T-helper 1 cell treated with Interleukin-12 subunit alpha and Interleukin-12 subunit beta and Interleukin-4 antibody, amounts not matched to agents 30 μg/mL and 1 μg/mL, for 36 hours (primary cell): ENCODE data around the gene SPSB4.

Experiments used
- H3K27ac Mint-ChIP-seq: one replicate; pipeline ENCODE4 v1.8.0; 2021; ENCODE audit warnings: mild to moderate bottlenecking, mixed read lengths
- H3K27me3 Mint-ChIP-seq: one replicate; pipeline ENCODE4 v1.8.0; 2021; ENCODE audit warnings: low read depth, mixed read lengths
- H3K36me3 Mint-ChIP-seq: one replicate; pipeline ENCODE4 v1.8.0; 2021; ENCODE audit warnings: low read depth, mixed read lengths
- H3K4me1 Mint-ChIP-seq: one replicate; pipeline ENCODE4 v1.8.0; 2021; ENCODE audit warnings: low read depth, mixed read lengths
- H3K4me3 Mint-ChIP-seq: one replicate; pipeline ENCODE4 v1.8.0; 2021; ENCODE audit warnings: mild to moderate bottlenecking, moderate library complexity, mixed read lengths
- H3K9me3 Mint-ChIP-seq: one replicate; pipeline ENCODE4 v1.8.0; 2021; ENCODE audit warnings: mixed read lengths

SPSB4 gene

DNA sequence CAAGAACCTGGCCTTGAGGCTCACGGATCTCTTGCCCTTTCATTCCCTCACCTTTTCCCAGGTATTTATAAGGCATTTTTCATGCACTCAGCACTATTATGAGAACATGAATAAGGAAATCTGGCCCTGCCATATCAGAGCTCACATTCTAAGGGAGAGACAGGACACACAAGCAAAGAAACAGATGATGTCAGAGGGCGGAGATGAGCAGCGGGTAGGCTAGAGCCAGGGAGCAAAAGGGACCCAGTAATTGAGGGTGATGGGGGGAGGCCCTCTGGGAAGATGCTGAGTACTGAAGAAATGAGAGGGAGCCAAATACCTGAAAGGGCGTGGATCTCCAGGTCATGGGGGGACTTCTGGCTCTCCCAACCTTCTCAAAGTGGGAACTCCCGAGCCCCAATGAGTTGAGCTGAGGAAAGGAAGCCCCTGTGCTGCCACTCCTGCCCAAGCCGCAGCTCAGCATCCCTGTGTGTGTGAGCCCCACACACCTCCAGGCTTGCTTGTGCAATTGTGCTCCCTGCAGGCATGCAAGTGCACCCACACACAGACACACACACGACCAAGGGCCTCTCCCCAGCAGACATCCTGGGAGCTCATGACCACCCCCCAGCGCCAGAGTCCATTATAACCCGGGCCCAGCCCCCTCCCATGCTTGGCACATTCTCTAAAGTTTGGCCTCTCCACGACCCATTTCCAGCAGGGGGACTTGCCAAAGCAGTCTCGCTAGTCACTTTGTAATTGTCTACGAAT, 99.1 kb downstream of the SPSB4 start:
- H3K27ac Mint-ChIP-seq = no peak overlapping the region
- no peaks in the 10 kb centered on the region for H3K27me3 Mint-ChIP-seq
- no peaks in the 10 kb centered on the region for H3K9me3 Mint-ChIP-seq
- peaks cover 3% of the 10 kb centered on the region for H3K4me1 Mint-ChIP-seq
- no peak overlapping the region for H3K4me3 Mint-ChIP-seq
- no peaks in the 10 kb centered on the region for H3K36me3 Mint-ChIP-seq

DNA sequence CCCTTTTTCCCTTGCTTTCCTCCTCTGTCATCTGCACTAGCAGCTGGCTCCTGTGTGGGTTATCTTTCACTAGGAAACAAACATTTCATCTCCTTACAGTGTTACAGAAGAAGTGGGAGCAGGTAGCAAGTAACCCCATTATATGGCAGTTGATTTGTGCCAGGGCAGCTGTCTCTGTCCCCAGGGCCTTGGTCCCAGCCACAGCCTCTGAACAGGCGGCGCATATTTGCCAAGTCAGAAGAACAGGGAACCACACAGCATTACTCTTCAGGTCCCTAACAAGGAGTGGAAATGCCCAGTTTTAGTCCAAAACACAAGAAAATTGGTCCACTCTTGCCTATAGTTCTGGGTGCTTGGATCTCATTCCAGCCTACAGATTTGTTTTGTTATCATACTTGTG, 99.8 kb downstream of the SPSB4 start:
- Mint-ChIP-seq H3K27me3 (no peaks in the 10 kb centered on the region), H3K9me3 (no peaks in the 10 kb centered on the region), H3K36me3 (no peaks in the 10 kb centered on the region), H3K4me1 (peaks cover 3% of the 10 kb centered on the region), H3K4me3 (no peak overlapping the region), H3K27ac (no peak overlapping the region)

DNA sequence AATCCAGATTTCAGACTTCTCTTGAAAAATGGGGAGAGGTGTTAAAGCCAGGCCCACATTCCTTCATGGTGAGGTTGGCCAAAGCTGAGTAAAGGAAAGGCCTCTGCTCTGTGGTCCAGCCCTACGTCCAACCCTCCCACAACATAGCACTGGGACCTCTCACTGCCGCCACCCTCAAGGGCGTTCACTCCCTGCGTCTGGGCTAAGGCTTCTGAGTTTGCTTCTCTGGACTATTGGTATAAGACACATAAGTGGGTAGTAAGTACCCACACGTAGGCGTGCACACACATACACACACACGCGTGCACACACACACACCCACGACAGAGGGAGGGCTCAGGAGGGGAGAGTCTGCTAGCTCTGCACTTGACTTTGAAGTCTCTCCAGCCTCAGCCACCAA, 100.3 kb downstream of the SPSB4 start:
- no peaks in the 10 kb centered on the region for H3K27me3 Mint-ChIP-seq
- peaks cover 3% of the 10 kb centered on the region for H3K4me1 Mint-ChIP-seq
- H3K36me3 Mint-ChIP-seq = no peaks in the 10 kb centered on the region
- H3K9me3 Mint-ChIP-seq = no peaks in the 10 kb centered on the region
- no peak overlapping the region for H3K4me3 Mint-ChIP-seq
- H3K27ac Mint-ChIP-seq = no peak overlapping the region

DNA sequence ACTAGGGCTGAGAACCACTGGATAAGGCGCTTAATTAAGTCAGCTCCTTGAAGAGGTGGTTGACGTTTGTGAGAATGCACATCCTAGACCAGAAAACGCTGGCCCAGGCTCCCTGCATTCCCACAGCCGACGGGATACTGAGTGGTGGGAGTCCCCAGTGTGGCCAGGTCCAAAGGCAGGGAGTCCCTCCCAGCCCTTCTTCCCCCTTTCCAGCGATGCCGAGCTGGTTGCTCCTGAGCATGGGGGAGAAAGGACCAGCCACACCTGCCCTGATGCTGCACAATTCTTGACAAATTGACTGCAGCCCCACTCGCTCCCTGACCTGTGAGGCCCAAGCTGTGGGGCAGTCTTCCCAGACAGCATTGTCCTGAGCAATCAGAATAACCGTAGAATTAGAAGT, 101.0 kb downstream of the SPSB4 start:
- Mint-ChIP-seq H3K36me3 (no peaks in the 10 kb centered on the region), H3K27ac (no peak overlapping the region), H3K9me3 (no peaks in the 10 kb centered on the region), H3K27me3 (no peaks in the 10 kb centered on the region), H3K4me3 (no peak overlapping the region), H3K4me1 (peaks cover 3% of the 10 kb centered on the region)

DNA sequence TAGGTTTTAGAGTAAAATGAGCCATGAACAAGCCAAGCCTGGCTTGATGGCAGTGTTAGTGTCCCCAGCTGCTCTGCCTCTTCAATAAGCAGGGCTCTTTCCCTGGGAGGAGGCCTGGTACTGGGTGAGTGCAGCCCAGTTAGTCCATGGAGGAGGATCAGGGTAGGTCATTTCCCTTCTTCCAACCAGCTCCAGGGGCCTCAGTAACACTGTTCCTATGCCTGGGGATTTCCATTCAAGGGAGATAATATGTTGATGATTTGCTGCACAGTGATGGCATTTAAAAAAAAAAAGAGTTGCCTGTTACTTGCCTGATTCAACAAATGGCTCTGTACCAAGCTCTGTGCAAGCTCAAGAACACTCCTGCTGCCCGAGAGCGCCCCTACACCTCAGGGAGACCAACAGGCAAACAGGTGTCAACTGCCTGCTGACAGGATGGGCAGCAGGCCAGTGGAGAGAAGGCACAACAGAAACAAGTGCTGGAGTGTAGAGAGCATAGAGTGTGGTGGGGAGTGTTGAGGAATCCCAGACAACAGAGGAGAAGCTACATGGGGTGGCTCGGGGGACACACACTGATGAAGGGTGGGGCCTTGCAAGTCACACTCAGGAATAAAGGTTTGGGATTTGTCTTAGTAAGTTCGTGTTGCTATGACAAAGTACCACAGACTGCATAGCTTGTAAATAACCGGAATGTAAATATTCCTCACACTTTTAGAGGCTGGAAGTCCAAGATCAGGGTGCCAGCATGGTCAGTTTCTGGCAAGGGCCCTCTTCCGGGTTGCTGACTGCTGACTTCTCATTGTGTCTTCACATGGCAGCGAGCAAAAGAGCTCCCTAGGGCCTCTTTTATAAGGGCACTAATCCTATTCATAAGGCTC, 101.9 kb downstream of the SPSB4 start:
- H3K4me1 Mint-ChIP-seq = peaks cover 3% of the 10 kb centered on the region
- no peak overlapping the region for H3K27ac Mint-ChIP-seq
- no peak overlapping the region for H3K4me3 Mint-ChIP-seq
- no peaks in the 10 kb centered on the region for H3K36me3 Mint-ChIP-seq
- H3K9me3 Mint-ChIP-seq = no peaks in the 10 kb centered on the region
- H3K27me3 Mint-ChIP-seq = no peaks in the 10 kb centered on the region

DNA sequence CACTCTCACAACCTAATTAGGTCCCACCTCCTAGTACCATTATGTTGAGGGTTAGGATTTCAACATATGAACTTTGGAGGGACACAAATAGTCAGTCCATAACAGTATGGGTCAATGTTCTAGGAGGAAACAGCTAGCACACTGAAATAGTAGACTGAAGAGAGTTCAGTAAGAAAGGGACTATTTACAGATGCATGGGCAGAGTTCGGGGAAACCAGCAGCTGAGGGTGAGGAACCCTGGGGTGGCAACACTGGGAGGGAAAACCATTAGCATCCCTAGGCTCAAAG, 102.5 kb downstream of the SPSB4 start:
- Mint-ChIP-seq H3K9me3 (no peaks in the 10 kb centered on the region), H3K36me3 (no peaks in the 10 kb centered on the region), H3K27me3 (no peaks in the 10 kb centered on the region), H3K27ac (no peak overlapping the region), H3K4me1 (peaks cover 3% of the 10 kb centered on the region), H3K4me3 (no peak overlapping the region)

DNA sequence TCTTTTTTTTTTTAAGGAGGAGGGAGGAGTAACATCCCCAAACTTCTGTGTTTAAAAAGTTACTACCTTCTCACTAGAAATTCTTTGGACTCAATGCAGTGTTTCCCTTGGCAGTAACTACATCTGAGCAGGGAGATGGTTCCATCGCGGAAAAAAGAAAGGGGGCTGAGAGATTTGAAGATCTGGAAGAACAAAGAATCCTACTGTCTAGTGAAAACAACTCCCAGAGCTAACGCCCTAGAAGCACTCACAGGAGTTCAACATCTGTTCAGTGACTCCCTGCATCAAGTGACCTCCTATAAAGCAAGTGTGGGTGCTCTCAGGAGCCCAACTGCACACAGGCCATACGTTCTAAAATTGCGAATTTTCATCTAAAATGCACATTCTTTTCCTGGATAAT, 113.7 kb downstream of the SPSB4 start:
- Mint-ChIP-seq H3K4me1 (no peaks in the 10 kb centered on the region), H3K4me3 (no peak overlapping the region), H3K9me3 (peaks cover 16% of the 10 kb centered on the region), H3K27ac (no peak overlapping the region), H3K27me3 (peaks cover 29% of the 10 kb centered on the region), H3K36me3 (no peaks in the 10 kb centered on the region)

DNA sequence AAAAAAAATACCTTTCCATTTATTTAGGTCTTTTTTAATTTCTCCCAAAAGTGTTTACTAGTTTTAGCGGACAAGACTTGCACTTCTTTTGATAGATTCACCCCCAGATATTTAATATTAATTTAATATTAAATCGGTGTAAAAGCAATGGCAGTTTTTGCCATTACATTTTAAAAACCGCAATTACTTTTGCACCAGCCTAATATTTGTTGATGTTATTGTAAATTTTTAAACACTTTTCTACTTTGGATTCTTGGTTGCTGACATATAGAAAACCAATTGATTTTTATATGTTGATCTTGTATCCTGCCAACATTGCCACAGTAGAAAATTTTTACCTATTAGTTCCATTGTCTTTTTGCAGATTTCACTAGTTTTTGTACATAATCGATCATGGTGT, 116.5 kb downstream of the SPSB4 start:
- no peaks in the 10 kb centered on the region for H3K4me1 Mint-ChIP-seq
- H3K36me3 Mint-ChIP-seq = no peaks in the 10 kb centered on the region
- no peaks in the 10 kb centered on the region for H3K9me3 Mint-ChIP-seq
- H3K4me3 Mint-ChIP-seq = no peak overlapping the region
- no peak overlapping the region for H3K27ac Mint-ChIP-seq
- peaks cover 27% of the 10 kb centered on the region for H3K27me3 Mint-ChIP-seq

DNA sequence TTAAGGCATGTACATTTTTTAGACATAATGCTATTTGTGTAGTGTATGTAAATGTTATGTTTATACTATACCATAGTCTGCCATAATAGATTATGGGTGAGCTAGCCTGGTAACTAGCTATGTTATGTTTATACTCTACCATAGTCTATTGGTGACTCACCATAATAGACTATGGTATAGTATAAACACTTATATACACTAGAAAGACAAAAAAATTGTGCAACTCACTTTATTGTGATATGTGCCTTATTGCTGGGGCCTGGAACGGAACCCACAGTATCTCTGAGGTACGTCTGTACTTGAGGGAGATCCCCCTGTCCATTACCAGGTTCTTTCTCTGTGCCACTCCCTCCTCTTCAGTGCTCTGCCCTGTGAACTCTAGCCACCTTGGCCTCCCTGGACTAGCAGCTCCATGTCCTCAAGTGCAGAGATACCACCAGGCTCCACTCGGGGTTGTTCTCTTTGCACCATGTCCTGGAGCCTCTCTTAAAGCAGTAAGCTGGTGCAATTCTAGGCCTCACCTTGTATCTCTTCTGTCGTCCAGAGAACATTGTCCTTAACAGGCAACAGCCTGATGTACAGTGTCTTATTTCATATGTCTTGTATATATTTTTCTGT, 119.6 kb downstream of the SPSB4 start:
- H3K27me3 Mint-ChIP-seq = peaks cover 32% of the 10 kb centered on the region
- no peaks in the 10 kb centered on the region for H3K9me3 Mint-ChIP-seq
- no peak overlapping the region for H3K27ac Mint-ChIP-seq
- H3K4me3 Mint-ChIP-seq = no peak overlapping the region
- H3K36me3 Mint-ChIP-seq = no peaks in the 10 kb centered on the region
- no peaks in the 10 kb centered on the region for H3K4me1 Mint-ChIP-seq

DNA sequence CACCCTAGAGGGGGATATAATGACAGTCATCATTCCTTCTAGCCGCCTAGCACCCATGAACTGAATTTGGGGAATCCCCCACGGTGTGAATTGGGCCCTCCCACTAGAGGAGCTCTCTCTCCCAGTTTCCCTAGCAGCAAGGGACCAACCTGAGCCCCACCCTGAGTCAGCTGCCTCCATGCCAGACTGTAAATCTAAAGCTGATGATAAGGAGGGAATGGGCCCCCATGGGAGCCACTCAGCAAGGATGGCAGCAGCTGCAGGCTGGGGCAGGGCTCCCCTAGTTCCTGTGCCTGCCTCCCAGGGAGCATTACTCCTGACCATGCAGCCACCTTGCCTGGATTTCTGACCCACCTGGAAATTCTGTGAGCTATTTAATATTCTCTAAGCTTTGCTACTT, 123.5 kb downstream of the SPSB4 start:
- peaks cover 14% of the 10 kb centered on the region for H3K27me3 Mint-ChIP-seq
- H3K9me3 Mint-ChIP-seq = peaks cover 3% of the 10 kb centered on the region

DNA sequence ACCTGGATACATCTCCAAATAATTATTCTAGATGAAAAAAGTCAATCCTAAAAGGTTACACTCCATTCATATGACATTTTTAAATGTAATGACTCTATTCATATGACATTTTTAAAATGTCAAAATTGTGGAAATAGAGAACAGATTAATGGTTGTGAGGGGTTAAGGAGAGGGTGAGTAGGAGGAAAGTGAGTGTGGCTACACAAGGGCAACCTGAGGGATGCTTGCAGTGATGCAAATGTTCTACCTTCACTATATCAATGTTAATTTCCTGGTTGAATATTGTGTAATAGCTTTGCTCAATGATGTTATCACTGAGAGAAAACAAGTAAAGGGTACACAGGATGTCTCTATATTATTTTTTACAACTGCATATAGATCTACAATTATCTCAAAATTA, 125.6 kb downstream of the SPSB4 start:
- no peaks in the 10 kb centered on the region for H3K4me1 Mint-ChIP-seq

More for the DNA sequence above, 123.5 kb downstream of the SPSB4 start:
- Mint-ChIP-seq H3K4me1 (no peaks in the 10 kb centered on the region), H3K27ac (no peak overlapping the region), H3K36me3 (no peaks in the 10 kb centered on the region), H3K4me3 (no peak overlapping the region)

DNA sequence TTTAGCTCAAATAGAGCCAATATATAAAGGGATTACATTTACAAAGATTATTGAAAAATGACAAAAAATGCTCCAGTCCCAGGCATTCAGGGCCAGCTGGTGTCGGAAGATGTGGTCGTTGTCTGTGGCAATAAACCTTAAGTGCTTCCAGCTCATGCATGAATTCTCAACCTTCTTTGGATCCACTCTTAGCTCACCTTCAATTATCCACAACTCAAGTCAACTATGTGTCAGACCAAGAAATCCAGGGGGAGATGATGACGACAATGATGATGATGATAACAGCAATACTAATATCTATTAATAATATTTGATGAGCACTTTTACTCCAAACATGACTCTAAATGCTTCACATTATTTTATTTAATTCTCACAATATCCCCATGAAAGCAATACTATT, 126.9 kb downstream of the SPSB4 start:
- peaks cover 3% of the 10 kb centered on the region for H3K9me3 Mint-ChIP-seq
- H3K4me1 Mint-ChIP-seq = no peaks in the 10 kb centered on the region
- peaks cover 15% of the 10 kb centered on the region for H3K27me3 Mint-ChIP-seq
- no peaks in the 10 kb centered on the region for H3K36me3 Mint-ChIP-seq
- H3K4me3 Mint-ChIP-seq = no peak overlapping the region
- no peak overlapping the region for H3K27ac Mint-ChIP-seq

More for the DNA sequence above, 125.6 kb downstream of the SPSB4 start:
- Mint-ChIP-seq H3K4me3 (no peak overlapping the region), H3K27me3 (peaks cover 19% of the 10 kb centered on the region), H3K27ac (no peak overlapping the region), H3K9me3 (peaks cover 3% of the 10 kb centered on the region), H3K36me3 (no peaks in the 10 kb centered on the region)

DNA sequence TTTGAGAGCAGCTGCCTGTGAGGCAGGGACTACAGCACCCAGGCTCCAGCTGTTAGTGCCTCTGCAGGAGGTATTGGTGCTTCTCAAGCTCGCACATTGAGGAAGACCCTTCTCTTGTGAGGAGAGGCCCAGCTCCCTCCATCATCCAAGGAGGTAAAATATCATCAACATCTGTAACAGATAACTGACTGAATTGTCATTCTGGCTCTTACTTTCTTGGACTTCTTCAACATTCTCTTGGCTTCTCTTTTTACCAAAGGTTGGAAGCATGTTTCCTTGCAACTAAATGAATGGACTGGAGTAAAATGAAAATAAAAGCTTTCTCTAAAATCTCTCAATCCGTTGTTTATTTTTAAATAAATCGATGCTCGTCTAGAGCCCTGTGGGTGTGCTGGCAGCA, 127.4 kb downstream of the SPSB4 start:
- peaks cover 13% of the 10 kb centered on the region for H3K27me3 Mint-ChIP-seq

DNA sequence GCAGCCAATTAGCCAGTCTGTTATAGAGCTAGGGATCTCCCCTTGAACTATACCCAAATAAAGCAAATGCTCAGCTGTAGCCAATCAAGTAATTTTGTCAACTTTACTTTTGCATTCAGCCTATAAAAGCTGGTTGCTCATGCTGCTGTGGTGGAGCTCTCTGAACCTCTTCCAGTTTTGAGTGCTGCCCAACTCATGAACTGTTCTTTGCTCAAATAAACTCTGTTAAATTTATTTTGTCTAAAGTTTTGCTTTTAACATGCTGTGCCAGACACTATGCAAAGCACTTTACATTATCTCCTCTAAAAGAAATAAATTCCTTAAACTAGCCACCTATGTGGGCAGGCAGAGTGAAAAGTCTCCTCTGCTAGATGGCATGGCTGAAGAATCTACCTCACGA, 128.8 kb downstream of the SPSB4 start:
- Mint-ChIP-seq H3K27me3 (peaks cover 13% of the 10 kb centered on the region), H3K27ac (no peak overlapping the region), H3K4me3 (no peak overlapping the region), H3K4me1 (no peaks in the 10 kb centered on the region), H3K36me3 (no peaks in the 10 kb centered on the region), H3K9me3 (peaks cover 3% of the 10 kb centered on the region)

More for the DNA sequence above, 127.4 kb downstream of the SPSB4 start:
- Mint-ChIP-seq H3K27ac (no peak overlapping the region), H3K4me1 (no peaks in the 10 kb centered on the region), H3K4me3 (no peak overlapping the region), H3K36me3 (no peaks in the 10 kb centered on the region), H3K9me3 (peaks cover 3% of the 10 kb centered on the region)

DNA sequence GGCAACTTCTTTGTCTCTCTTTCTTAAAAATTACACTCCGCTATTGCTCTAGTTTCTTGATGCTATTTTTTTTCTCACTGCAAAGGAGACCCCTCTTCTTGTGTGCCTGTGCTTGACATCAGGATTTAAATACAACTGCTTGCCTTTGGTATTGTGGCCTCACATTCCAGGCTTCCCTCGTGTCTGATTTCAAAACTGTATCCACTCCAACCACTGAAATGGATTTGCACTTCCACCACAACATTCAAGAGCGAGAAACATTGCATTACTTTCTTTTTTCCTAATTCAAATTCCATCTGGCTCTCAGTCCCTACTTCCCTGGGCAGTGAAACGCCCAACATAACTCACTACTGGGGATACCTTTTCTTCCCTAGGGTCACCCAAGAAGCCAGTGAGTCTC, 130.0 kb downstream of the SPSB4 start:
- Mint-ChIP-seq H3K4me1 (no peaks in the 10 kb centered on the region), H3K27me3 (peaks cover 16% of the 10 kb centered on the region), H3K4me3 (no peak overlapping the region), H3K9me3 (peaks cover 3% of the 10 kb centered on the region), H3K27ac (no peak overlapping the region), H3K36me3 (no peaks in the 10 kb centered on the region)
